ENCODE data around the gene RPS15. TPM values are rescaled to one million over a fixed set of nuclear protein-coding genes. Genes with fewer than 3 reads are reported as not detected.

Gene RPS15
- total RNA-seq, 1 donor from 2014 or later: 1,045 TPM

DNA sequence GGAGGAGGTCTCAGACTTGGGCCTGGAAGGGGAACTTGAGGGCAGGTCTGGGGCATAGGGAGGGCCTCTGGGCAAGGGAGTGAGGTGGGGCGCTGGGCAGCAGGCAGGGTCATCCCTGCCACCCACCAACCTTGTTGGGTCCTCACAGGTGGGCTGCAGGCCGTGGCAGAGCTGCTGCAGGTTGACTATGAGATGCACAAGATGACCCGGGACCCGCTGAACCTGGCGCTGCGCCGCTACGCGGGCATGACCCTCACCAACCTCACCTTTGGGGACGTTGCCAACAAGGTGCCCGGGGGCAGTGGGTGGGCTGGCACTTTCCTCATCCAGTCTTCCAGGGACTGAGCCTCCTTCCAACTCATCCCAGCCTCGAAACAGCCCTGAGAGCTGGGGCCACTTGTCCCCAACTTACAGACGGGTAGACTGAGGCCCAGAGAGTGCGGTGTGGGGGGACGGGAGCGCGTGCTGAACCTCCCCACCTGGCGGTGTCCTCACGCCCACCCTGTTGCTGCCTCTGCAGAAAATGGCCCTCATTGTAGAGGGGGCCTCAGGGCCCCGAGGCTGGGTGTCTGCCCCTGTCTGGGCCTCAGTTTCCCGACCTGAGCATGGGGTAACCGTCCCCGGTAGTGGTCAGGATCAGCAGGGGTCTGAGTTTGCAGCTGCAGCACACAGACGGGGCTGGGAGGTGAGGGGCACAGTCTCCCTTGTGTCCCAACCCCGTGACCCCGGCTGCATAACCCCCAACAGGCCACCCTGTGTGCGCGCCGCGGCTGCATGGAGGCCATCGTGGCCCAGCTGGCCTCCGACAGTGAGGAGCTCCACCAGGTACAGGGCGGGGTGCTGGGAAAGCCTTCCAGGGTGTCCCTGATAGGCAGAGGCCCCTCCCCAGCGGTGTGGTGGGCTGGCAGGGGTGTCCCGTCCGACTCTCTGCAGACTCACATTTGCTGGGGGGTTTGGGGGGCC is 22.1 kb downstream of the RPS15 start:
- TF ChIP-seq EZH2 (IDR thresholded peaks at IDR 0.05; ENCODE audit: insufficient read depth, low read length) (no peak), CTCF (IDR thresholded peaks at IDR 0.05; ENCODE audit: insufficient read depth, low read depth, low read length) (no peak)
- Histone ChIP-seq H3K4me1 (ENCODE audit: insufficient read depth, low read length) (no peaks in the 10 kb centered on the region), H2AFZ (ENCODE audit: low read depth, low read length) (no peak overlapping the region), H3K4me3 (ENCODE audit: insufficient read depth, low read depth, low read length) (no peak overlapping the region), H3K4me2 (ENCODE audit: low read length) (no peak overlapping the region), H3K27ac (ENCODE audit: low read depth, low read length) (no peak overlapping the region), H3K9me3 (ENCODE audit: insufficient read depth, low read depth, low read length) (no peaks in the 10 kb centered on the region), H3K36me3 (ENCODE audit: insufficient read depth, low read length) (no peaks in the 10 kb centered on the region), H3K9ac (ENCODE audit: low read length) (no peak overlapping the region), H3K79me2 (ENCODE audit: insufficient read depth, low read length) (no peaks in the 10 kb centered on the region), H4K20me1 (ENCODE audit: insufficient read depth, low read length) (no peaks in the 10 kb centered on the region), H3K27me3 (ENCODE audit: insufficient read depth, low read length) (peaks cover 2% of the 10 kb centered on the region)
- peaks cover 9% of the 10 kb centered on the region for H3K36me3 Mint-ChIP-seq (ENCODE audit: low read depth, unreplicated experiment)
- H3K27me3 Mint-ChIP-seq (ENCODE audit: low read depth, unreplicated experiment): peaks cover 16% of the 10 kb centered on the region
- H3K4me1 Mint-ChIP-seq (ENCODE audit: low read depth, unreplicated experiment): no peaks in the 10 kb centered on the region
- H3K27ac Mint-ChIP-seq (ENCODE audit: unreplicated experiment): no peak overlapping the region
- FAIRE-seq: no peak
- H3K4me3 Mint-ChIP-seq (ENCODE audit: unreplicated experiment): no peak overlapping the region
- DNase-seq (ENCODE audit: low read depth): no peak
- no peaks in the 10 kb centered on the region for H3K9me3 Mint-ChIP-seq (ENCODE audit: unreplicated experiment)

DNA sequence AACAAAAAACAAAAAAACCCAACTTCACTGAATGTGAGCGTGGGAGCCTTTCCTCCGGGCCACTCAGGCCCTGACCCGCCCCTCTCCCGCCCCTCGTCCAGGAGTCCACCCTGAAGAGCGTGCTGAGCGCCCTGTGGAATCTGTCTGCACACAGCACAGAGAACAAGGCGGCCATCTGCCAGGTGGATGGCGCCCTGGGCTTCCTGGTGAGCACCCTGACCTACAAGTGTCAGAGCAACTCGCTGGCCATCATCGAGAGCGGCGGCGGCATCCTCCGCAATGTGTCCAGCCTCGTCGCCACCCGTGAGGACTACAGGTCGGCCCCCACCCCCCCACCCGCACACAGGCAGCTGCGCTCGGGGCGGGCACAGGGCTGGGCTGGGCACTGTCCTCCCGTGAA is 23.7 kb downstream of the RPS15 start:
- Histone ChIP-seq H4K20me1 (ENCODE audit: insufficient read depth, low read length) (no peaks in the 10 kb centered on the region), H3K9me3 (ENCODE audit: insufficient read depth, low read depth, low read length) (no peaks in the 10 kb centered on the region), H3K27ac (ENCODE audit: low read depth, low read length) (no peak overlapping the region), H3K27me3 (ENCODE audit: insufficient read depth, low read length) (peaks cover 2% of the 10 kb centered on the region), H3K9ac (ENCODE audit: low read length) (no peak overlapping the region), H3K36me3 (ENCODE audit: insufficient read depth, low read length) (no peaks in the 10 kb centered on the region), H3K4me2 (ENCODE audit: low read length) (no peak overlapping the region), H3K4me3 (ENCODE audit: insufficient read depth, low read depth, low read length) (no peak overlapping the region), H2AFZ (ENCODE audit: low read depth, low read length) (no peak overlapping the region), H3K79me2 (ENCODE audit: insufficient read depth, low read length) (no peaks in the 10 kb centered on the region), H3K4me1 (ENCODE audit: insufficient read depth, low read length) (no peaks in the 10 kb centered on the region)
- TF ChIP-seq EZH2 (IDR thresholded peaks at IDR 0.05; ENCODE audit: insufficient read depth, low read length) (no peak), CTCF (IDR thresholded peaks at IDR 0.05; ENCODE audit: insufficient read depth, low read depth, low read length) (no peak)
- DNase-seq (ENCODE audit: low read depth) (no peak), FAIRE-seq (no peak)
- H3K4me1 Mint-ChIP-seq (ENCODE audit: low read depth, unreplicated experiment): no peaks in the 10 kb centered on the region
- no peaks in the 10 kb centered on the region for H3K9me3 Mint-ChIP-seq (ENCODE audit: unreplicated experiment)
- H3K4me3 Mint-ChIP-seq (ENCODE audit: unreplicated experiment): no peak overlapping the region
- peaks cover 6% of the 10 kb centered on the region for H3K36me3 Mint-ChIP-seq (ENCODE audit: low read depth, unreplicated experiment)
- no peak overlapping the region for H3K27ac Mint-ChIP-seq (ENCODE audit: unreplicated experiment)
- peaks cover 16% of the 10 kb centered on the region for H3K27me3 Mint-ChIP-seq (ENCODE audit: low read depth, unreplicated experiment)
